AG09319 (cell line): Measurements from ENCODE around the gene TEKT5.

Source experiments
- DNase-seq: peaks from one replicate; pipeline ENCODE4 v3.0.0-alpha.2; 2010; ENCODE audit warnings: low read depth; ENCODE audit errors: extremely low read depth
- CTCF ChIP-seq: IDR thresholded peaks from 2 replicates; pipeline ENCODE4 v1.5.1; 2011; ENCODE audit warnings: low read depth, mild to moderate bottlenecking, inconsistent platforms, low read length, moderate library complexity

TEKT5 gene

GRCh38 chr16:10578474-10579316 lies 116.0 kb downstream of the TEKT5 start:
- no peak for DNase-seq
- no peak for TF ChIP-seq CTCF
